SK-N-MC (cell line): ENCODE measurements around the gene RAB28.

ENCODE experiments used
- DNase-seq: peaks from one replicate; pipeline ENCODE4 v3.0.0-alpha.2; 2011; ENCODE audit warnings: low read depth, low spot score
- H3K27ac ChIP-seq: fragments of 200-600 bp; sonication (generic); 2 replicates; pipeline ENCODE4 v1.5.1; 2016; ENCODE audit warnings: mixed run types
- H3K36me3 ChIP-seq: fragments of 200-600 bp; sonication (generic); 2 replicates; pipeline ENCODE4 v1.6.1; 2017; ENCODE audit warnings: antibody characterized with exemption, low read length, mixed read lengths; ENCODE audit not compliant: insufficient read depth
- H3K4me3 ChIP-seq: fragments of 200-600 bp; sonication (generic); 2 replicates; pipeline ENCODE4 v1.5.1; 2016
- H3K9ac ChIP-seq: fragments of 200-600 bp; sonication (generic); 2 replicates; pipeline ENCODE4 v1.8.0; 2017; ENCODE audit warnings: mixed run types, mixed read lengths; ENCODE audit not compliant: insufficient read length
- H3K9me3 ChIP-seq: fragments of 200-600 bp; sonication (generic); 2 replicates; pipeline ENCODE4 v1.6.1; 2017; ENCODE audit warnings: low read depth, mild to moderate bottlenecking, antibody characterized with exemption, low read length, moderate library complexity, mixed read lengths
- EZH2 ChIP-seq: fragments of 200-600 bp; sonication (generic); IDR thresholded peaks from one replicate; pipeline ENCODE4 v1.6.1; 2017; ENCODE audit warnings: antibody characterized with exemption
- FOXP2 ChIP-seq: optimal IDR thresholded peaks from 2 replicates; pipeline ENCODE3; 2011; ENCODE audit warnings: mild to moderate bottlenecking, moderate library complexity; ENCODE audit not compliant: insufficient read depth; ENCODE audit errors: extremely low read length, control extremely low read depth
- POLR2AphosphoS5 ChIP-seq: IDR thresholded peaks from 2 replicates; pipeline ENCODE4 v1.6.1; 2012; ENCODE audit warnings: mild to moderate bottlenecking, low read depth, low read length, borderline replicate concordance

The RAB28 gene

GRCh38 chr4:13484122-13484748, at the start of gene RAB28:
Gene RAB28, minus strand, starts transcription at chr4:13484340.
- H3K9ac ChIP-seq: peak within 1 kb of the TSS; percentile 93
- no peak for TF ChIP-seq EZH2
- peak; percentile 11; the same call in 1 of the 2 replicates for TF ChIP-seq POLR2AphosphoS5
- DNase-seq: no peak
- H3K4me3 ChIP-seq: peak within 1 kb of the TSS; percentile 78
- peak within 1 kb of the TSS; percentile 94 for H3K27ac ChIP-seq
- no peaks in the 10 kb centered on the region for H3K36me3 ChIP-seq
- no peaks in the 10 kb centered on the region for H3K9me3 ChIP-seq

GRCh38 chr4:13531625-13531998, 47.5 kb upstream of the RAB28 start:
- Histone ChIP-seq H3K27ac (no peak overlapping the region), H3K9me3 (no peaks in the 10 kb centered on the region), H3K9ac (no peak overlapping the region), H3K4me3 (no peak overlapping the region), H3K36me3 (no peaks in the 10 kb centered on the region)
- no peak for TF ChIP-seq EZH2
- no peak for TF ChIP-seq POLR2AphosphoS5
- no peak for TF ChIP-seq FOXP2
- DNase-seq: no peak

- Histone ChIP-seq H3K27ac (no peak overlapping the region), H3K36me3 (no peaks in the 10 kb centered on the region), H3K9me3 (no peaks in the 10 kb centered on the region), H3K9ac (no peak overlapping the region), H3K4me3 (no peak overlapping the region)
- DNase-seq: no peak
- TF ChIP-seq EZH2: no peak
- TF ChIP-seq FOXP2: no peak
- no peak for TF ChIP-seq POLR2AphosphoS5
These were observed 46.9 kb upstream of the RAB28 start for GRCh38 chr4:13530823-13531624.

- H3K9me3 ChIP-seq: no peaks in the 10 kb centered on the region
- H3K27ac ChIP-seq: no peak overlapping the region
- H3K4me3 ChIP-seq: no peak overlapping the region
- H3K36me3 ChIP-seq: no peaks in the 10 kb centered on the region
- no peak for DNase-seq
- no peak for TF ChIP-seq EZH2
- TF ChIP-seq POLR2AphosphoS5: no peak
- TF ChIP-seq FOXP2: no peak
- no peak overlapping the region for H3K9ac ChIP-seq
These were observed 45.2 kb upstream of the RAB28 start for GRCh38 chr4:13529128-13529919.

DNA sequence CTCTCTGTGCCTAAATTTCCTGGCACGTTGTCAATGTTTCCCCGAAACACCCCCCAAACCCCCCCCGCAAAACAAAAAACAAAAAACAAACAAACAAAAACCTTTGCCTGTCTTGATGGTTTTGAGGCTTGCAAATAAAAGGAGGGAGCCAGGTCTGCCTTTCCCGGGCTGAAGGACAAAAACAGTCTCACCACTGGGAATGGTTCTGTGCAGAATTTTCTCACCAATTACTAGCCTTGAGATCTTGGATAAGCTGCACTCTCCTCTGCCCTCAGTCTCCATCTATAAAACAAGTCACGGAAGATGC, 44.6 kb upstream of the RAB28 start:
- no peaks in the 10 kb centered on the region for H3K9me3 ChIP-seq
- no peak for DNase-seq
- H3K36me3 ChIP-seq: no peaks in the 10 kb centered on the region
- TF ChIP-seq POLR2AphosphoS5: no peak
- TF ChIP-seq EZH2: no peak
- H3K9ac ChIP-seq: no peak overlapping the region
- no peak overlapping the region for H3K27ac ChIP-seq
- no peak overlapping the region for H3K4me3 ChIP-seq

GRCh38 chr4:13527981-13528820, 44.1 kb upstream of the RAB28 start:
- no peak for DNase-seq

DNA sequence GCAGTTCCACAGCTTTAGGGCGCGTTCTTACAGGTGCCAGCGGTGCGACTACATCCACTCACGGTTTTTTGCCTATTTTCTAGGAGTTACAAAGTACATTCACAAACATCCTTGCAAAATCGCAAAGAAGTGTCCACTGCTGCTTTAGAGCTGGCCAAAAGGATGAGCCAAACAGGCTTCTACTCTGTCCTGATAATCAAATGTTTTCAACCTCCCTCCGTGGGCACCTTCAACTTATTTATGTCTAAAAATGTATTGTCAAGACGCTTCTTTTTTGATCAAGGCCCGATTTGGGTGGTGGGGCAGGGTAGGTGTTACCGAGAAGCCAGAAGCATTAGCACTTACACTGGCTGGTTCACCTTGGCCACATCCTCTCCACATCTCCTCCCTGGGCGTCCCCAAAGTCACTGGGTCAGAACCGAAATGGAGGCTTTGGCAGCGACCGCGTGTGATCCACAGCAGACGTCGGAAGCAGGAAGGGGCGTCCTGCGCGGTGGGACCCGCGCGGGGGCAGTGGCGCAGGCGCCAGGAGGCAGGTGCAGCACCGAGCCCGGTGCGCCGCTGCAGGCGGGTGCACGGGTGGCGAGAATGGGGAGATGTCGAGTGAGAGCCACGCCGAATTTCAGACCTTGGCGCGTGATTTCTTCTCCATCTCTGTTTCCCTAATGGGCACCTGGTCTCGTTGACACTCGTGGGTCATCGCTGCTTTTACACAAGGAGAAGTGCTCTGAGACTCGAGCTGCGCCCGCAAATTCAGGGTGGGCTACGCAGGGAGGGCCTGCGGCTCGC, 43.2 kb upstream of the RAB28 start:
- no peak overlapping the region for H3K27ac ChIP-seq
- no peak for DNase-seq
- TF ChIP-seq EZH2 (no peak), FOXP2 (no peak), POLR2AphosphoS5 (no peak)
- H3K4me3 ChIP-seq: no peak overlapping the region
- H3K9me3 ChIP-seq: no peaks in the 10 kb centered on the region
- no peaks in the 10 kb centered on the region for H3K36me3 ChIP-seq
- no peak overlapping the region for H3K9ac ChIP-seq

More at GRCh38 chr4:13527981-13528820, 44.1 kb upstream of the RAB28 start:
- H3K4me3 ChIP-seq: no peak overlapping the region
- H3K27ac ChIP-seq: no peak overlapping the region
- no peak for TF ChIP-seq EZH2
- TF ChIP-seq POLR2AphosphoS5: no peak
- no peak for TF ChIP-seq FOXP2
- H3K9me3 ChIP-seq: no peaks in the 10 kb centered on the region
- H3K36me3 ChIP-seq: no peaks in the 10 kb centered on the region
- no peak overlapping the region for H3K9ac ChIP-seq
